ENCODE measurements around the gene SCML1. TPM values are rescaled to one million over a fixed set of nuclear protein-coding genes. Genes with fewer than 3 reads are reported as not detected.
A peak's percentile ranks its signal among the peaks of the same experiment; 100 is the strongest.

The SCML1 gene, protein sequence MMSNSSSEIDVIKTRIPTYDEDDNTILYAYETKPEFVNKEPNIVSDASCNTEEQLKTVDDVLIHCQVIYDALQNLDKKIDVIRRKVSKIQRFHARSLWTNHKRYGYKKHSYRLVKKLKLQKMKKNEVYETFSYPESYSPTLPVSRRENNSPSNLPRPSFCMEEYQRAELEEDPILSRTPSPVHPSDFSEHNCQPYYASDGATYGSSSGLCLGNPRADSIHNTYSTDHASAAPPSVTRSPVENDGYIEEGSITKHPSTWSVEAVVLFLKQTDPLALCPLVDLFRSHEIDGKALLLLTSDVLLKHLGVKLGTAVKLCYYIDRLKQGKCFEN
- total RNA-seq, result 1 to 10 TPM; 5.7 to 6.1 TPM

DNA sequence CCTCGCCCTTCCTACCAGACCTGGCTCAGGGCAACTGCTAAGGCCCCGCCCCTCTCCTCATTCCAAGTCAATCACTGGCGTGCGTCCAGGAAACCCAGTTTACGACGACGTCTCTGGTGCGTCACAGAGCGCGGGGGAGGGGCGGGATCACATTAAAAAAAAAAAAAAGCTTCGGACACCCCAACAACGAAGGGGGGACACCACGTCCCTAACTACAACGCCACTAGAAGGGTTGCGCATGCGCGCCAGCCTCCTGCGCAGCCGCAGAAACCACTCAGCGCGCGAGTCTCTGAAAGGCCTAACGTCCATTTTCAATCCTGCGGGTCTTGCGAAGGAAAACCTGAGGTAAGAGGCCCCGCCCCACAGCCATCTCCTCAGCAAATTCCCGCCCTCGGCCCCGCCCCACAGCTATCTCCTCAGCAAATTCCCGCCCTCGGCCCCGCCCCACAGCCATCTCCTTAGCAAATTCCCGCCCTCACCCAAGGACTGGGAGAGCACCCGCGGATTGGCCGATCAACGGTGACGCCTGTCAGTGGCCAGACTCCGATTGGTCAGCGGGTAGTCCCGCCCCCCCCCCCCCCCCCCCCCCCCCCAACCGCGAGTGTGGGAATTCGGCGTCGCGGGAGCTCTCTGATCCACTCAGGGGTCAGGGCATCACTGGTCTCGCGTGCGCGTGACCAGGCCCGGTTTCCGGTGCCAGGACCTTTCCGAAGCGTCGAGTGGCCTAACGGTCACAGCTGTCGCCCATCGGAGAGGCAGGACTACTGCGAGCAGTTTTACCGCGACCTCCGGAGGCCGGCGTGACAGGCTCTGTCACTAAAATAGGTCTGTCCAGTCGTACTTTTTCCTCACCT, at the start of gene SCML1:
Gene SCML1, plus strand, starts transcription at position 638 of the 854 bp plus-strand sequence. CDS start 6,694 bp downstream, outside the sequence.
- DNase-seq, result peak; percentile 93
- ChIA-PET POLR2A (no interaction called here), CTCF (interaction anchor here (0.9 kb wide), 1 partner anchor 146 kb away, joined by 3 read pairs; no protein-coding TSS in a partner anchor)
- H3K9me3 Mint-ChIP-seq (ENCODE audit: insufficient read depth), result no peaks in the 10 kb centered on the region
- ATAC-seq, result peak; percentile 83
- H3K27ac Mint-ChIP-seq, result peak within 1 kb of the TSS; percentile 82
- H3K27me3 Mint-ChIP-seq (ENCODE audit: low read depth), result peaks cover 19% of the 10 kb centered on the region
- no peaks in the 10 kb centered on the region for H3K36me3 Mint-ChIP-seq (ENCODE audit: low read depth)
- peak within 1 kb of the TSS; percentile 81 for H3K4me3 Mint-ChIP-seq
- peaks cover 28% of the 10 kb centered on the region for H3K4me1 Mint-ChIP-seq (ENCODE audit: low read depth)

DNA sequence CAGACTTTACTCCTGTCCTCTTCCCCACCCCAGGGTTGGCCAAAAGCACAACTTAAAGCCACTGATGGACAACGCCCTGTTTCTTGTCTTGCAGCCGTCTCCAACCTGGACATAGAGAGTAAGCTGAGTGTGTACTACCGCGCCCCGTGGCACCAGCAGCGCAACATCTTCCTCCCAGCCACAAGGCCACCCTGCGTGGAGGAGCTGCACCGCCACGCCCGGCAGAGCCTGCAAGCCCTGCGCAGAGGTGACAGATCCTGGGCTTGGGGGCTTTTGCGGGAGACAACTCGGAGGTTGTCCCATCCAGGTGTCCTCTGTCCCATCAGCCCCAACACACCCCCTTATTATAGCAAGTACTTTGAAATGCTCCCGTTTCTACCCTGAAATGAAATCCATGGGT, 49.6 kb upstream of the SCML1 start:
- CTCF ChIA-PET, result no interaction called here
- no peak for DNase-seq
- H3K27me3 Mint-ChIP-seq (ENCODE audit: low read depth), result no peaks in the 10 kb centered on the region
- no peak for ATAC-seq
- H3K27ac Mint-ChIP-seq, result no peak overlapping the region
- POLR2A ChIA-PET, result no interaction called here
- H3K4me1 Mint-ChIP-seq (ENCODE audit: low read depth), result peaks cover 17% of the 10 kb centered on the region
- no peak overlapping the region for H3K4me3 Mint-ChIP-seq
- no peaks in the 10 kb centered on the region for H3K9me3 Mint-ChIP-seq (ENCODE audit: insufficient read depth)
- no peaks in the 10 kb centered on the region for H3K36me3 Mint-ChIP-seq (ENCODE audit: low read depth)

DNA sequence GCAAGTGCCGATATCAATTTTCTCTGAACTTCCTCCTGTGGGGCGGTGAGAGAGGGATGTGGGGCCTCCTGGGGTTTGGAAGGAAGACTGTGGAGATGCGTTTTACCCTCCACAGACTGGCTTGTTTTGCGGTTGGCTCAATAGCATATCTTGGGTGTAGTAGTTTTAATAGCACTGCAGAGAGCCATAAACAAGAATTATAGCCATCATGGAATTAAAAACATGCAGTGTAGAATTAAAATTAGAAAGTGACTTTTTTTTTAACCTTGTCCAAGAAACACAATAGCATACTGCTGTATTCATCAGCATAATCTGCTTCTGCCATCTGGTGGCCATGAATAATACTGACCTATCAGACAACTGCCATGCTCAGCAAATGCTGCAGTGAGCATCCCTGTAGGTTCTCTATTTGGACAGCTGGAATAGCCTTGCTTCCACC, 47.3 kb upstream of the SCML1 start:
- no peaks in the 10 kb centered on the region for H3K36me3 Mint-ChIP-seq (ENCODE audit: low read depth)
- no peaks in the 10 kb centered on the region for H3K27me3 Mint-ChIP-seq (ENCODE audit: low read depth)
- no peaks in the 10 kb centered on the region for H3K9me3 Mint-ChIP-seq (ENCODE audit: insufficient read depth)
- peaks cover 3% of the 10 kb centered on the region for H3K4me1 Mint-ChIP-seq (ENCODE audit: low read depth)
- POLR2A ChIA-PET, result no interaction called here
- peak; percentile 71 for ATAC-seq
- DNase-seq, result peak; percentile 52
- H3K4me3 Mint-ChIP-seq, result no peak overlapping the region
- no peak overlapping the region for H3K27ac Mint-ChIP-seq
- CTCF ChIA-PET, result interaction anchor here (0.9 to 1.2 kb wide), 4 partner anchors 30 to 446 kb away, joined by 3 to 9 read pairs (median 4); no protein-coding TSS in a partner anchor

DNA sequence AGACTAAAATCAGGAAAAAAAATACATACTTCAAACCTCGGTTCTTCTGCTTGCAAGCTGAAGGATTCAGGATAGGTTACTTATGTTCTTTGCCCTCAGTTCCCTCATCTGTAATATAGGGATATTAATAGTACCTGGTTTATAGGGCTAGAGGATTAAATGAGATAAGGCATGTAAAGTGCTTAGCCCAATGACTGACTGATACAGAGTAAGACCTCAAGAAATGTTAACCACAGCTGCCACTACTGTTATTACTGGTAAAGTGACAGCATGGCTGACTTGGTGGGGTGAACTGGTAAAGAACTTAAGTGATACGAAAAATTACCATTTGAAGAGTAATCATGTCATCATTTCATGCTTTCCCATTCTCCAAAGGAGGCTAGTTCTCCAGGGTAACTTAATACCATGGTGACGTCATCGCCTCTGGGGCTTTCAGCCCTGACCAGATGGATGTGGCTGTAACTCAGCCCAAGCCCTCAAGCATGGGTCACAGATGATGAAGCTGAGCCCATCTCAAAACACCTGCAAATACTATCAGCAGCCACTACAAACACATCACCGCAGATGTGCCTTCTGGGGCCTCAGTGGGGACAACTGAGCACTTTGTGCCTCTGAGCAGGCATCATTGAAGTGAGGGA, 44.5 kb upstream of the SCML1 start:
- ATAC-seq (no peak), DNase-seq (no peak)
- POLR2A ChIA-PET, result no interaction called here
- no peaks in the 10 kb centered on the region for H3K36me3 Mint-ChIP-seq (ENCODE audit: low read depth)
- peaks cover 3% of the 10 kb centered on the region for H3K4me1 Mint-ChIP-seq (ENCODE audit: low read depth)
- no peaks in the 10 kb centered on the region for H3K9me3 Mint-ChIP-seq (ENCODE audit: insufficient read depth)
- CTCF ChIA-PET, result no interaction called here
- H3K27ac Mint-ChIP-seq, result no peak overlapping the region
- H3K4me3 Mint-ChIP-seq, result no peak overlapping the region
- no peaks in the 10 kb centered on the region for H3K27me3 Mint-ChIP-seq (ENCODE audit: low read depth)

DNA sequence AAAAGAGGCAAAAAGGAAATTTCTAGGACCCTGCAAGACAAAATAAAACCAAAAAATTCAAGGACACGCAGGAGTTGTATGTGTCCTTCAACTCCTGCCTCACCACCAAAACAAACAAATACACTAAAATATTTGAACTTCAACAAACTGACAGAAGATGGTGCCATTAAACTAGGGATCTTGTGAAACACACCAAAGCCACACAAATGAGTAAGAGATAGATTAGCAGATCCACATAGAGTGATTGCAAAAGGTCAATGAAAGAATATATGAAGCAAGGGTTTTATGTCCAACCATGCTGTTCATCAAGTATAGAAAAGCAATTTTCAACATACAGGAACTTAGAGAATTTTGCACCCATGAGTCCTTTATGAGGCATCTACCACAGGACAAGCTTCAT, 40.1 kb upstream of the SCML1 start:
- CTCF ChIA-PET, result no interaction called here
- POLR2A ChIA-PET, result no interaction called here

DNA sequence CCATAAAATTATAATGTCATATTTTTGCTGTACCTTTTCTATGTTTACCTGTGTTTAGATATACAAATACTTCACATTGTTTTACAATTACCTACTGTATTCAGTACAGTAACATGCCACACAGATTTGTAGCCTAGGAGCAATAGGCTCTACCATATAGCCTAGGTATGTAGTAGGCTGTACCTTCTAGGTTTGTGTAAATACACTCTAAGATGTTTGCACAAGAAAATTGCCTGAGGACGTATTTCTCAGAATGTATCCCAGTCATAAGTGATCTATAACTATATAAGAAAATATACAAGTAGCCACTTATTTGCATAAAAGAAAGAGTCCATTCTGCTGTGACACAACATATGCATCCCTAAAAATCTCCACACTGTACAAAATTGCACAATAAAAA, 36.3 kb upstream of the SCML1 start:
- CTCF ChIA-PET, result no interaction called here
- Mint-ChIP-seq H3K4me1 (ENCODE audit: low read depth) (no peaks in the 10 kb centered on the region), H3K27me3 (ENCODE audit: low read depth) (no peaks in the 10 kb centered on the region), H3K36me3 (ENCODE audit: low read depth) (no peaks in the 10 kb centered on the region), H3K4me3 (no peak overlapping the region), H3K27ac (no peak overlapping the region), H3K9me3 (ENCODE audit: insufficient read depth) (no peaks in the 10 kb centered on the region)
- POLR2A ChIA-PET, result no interaction called here
- DNase-seq (no peak), ATAC-seq (no peak)

More for the DNA sequence above, 40.1 kb upstream of the SCML1 start:
- Mint-ChIP-seq H3K4me3 (no peak overlapping the region), H3K4me1 (ENCODE audit: low read depth) (no peaks in the 10 kb centered on the region), H3K36me3 (ENCODE audit: low read depth) (no peaks in the 10 kb centered on the region), H3K27ac (no peak overlapping the region), H3K27me3 (ENCODE audit: low read depth) (no peaks in the 10 kb centered on the region), H3K9me3 (ENCODE audit: insufficient read depth) (no peaks in the 10 kb centered on the region)
- ATAC-seq (no peak), DNase-seq (no peak)

DNA sequence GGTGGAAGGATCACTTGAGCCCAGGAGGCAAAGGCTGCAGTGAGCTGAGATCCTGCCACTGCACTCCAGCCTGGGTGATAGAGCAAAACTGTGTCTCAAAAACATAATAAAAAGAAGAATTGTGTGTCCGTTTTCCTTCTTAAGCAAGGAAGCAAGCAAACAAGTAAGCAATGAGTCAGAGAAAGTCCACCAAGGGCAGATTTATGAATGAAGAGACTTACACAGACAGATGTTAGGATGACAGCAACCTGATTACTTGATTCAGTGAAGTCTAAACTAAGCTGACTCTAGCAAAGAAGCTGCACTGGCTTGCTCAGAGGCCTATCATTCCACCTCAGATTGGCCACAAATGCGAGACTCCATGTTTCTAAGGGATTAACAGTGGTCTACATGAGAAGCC, 34.1 kb upstream of the SCML1 start:
- no peaks in the 10 kb centered on the region for H3K27me3 Mint-ChIP-seq (ENCODE audit: low read depth)
- DNase-seq, result no peak
- H3K27ac Mint-ChIP-seq, result no peak overlapping the region
- ChIA-PET CTCF (no interaction called here), POLR2A (no interaction called here)
- no peak overlapping the region for H3K4me3 Mint-ChIP-seq
- no peaks in the 10 kb centered on the region for H3K4me1 Mint-ChIP-seq (ENCODE audit: low read depth)
- H3K9me3 Mint-ChIP-seq (ENCODE audit: insufficient read depth), result no peaks in the 10 kb centered on the region
- no peak for ATAC-seq
- H3K36me3 Mint-ChIP-seq (ENCODE audit: low read depth), result no peaks in the 10 kb centered on the region

DNA sequence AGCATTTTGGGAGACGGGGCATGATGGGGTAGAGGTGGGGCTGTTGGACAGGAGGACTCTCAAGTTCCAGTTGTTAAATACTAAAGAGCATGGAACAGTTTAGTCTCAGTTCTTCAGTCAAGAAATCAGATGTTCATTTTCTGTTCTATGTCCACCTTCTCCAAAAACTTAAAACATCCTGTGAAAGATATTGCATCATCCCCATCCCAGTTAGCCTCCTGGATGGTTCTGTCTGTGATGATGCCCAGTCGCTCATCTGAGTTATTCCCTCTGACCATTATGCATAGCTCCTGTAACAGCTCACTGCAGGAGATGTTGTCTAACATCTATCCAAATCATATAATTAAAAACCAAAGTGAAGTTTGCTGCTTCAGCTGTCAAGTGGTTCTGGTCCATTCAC, 32.1 kb upstream of the SCML1 start:
- Mint-ChIP-seq H3K4me1 (ENCODE audit: low read depth) (no peaks in the 10 kb centered on the region), H3K4me3 (no peak overlapping the region), H3K27me3 (ENCODE audit: low read depth) (no peaks in the 10 kb centered on the region), H3K9me3 (ENCODE audit: insufficient read depth) (no peaks in the 10 kb centered on the region), H3K36me3 (ENCODE audit: low read depth) (no peaks in the 10 kb centered on the region), H3K27ac (no peak overlapping the region)
- CTCF ChIA-PET, result no interaction called here
- ATAC-seq, result no peak
- POLR2A ChIA-PET, result interaction anchor here (0.6 kb wide), 1 partner anchor 149 kb away, joined by 3 read pairs; no protein-coding TSS in a partner anchor
- DNase-seq, result no peak

DNA sequence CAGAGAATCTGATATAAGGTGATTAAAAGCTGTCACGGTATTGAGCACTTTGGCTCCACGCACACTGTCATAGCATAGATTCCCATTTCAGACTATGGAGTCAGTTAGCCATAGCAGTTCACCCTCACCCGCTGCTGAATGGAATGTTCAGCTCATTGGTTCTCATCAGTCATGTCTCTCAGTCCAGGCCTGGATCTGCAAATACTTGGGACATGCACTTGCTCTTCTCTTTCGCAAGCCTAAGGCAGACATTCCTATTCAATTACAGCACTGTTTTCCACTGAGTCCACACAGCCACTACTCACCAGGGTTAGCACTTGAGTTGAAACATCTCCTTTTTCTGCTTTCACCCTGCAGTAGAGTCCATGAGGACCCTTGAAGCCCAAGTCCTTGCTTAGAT, 30.6 kb upstream of the SCML1 start:
- ChIA-PET CTCF (no interaction called here), POLR2A (no interaction called here)
- ATAC-seq (no peak), DNase-seq (no peak)
- Mint-ChIP-seq H3K4me1 (ENCODE audit: low read depth) (no peaks in the 10 kb centered on the region), H3K27ac (no peak overlapping the region), H3K9me3 (ENCODE audit: insufficient read depth) (no peaks in the 10 kb centered on the region), H3K36me3 (ENCODE audit: low read depth) (no peaks in the 10 kb centered on the region), H3K4me3 (no peak overlapping the region), H3K27me3 (ENCODE audit: low read depth) (no peaks in the 10 kb centered on the region)

DNA sequence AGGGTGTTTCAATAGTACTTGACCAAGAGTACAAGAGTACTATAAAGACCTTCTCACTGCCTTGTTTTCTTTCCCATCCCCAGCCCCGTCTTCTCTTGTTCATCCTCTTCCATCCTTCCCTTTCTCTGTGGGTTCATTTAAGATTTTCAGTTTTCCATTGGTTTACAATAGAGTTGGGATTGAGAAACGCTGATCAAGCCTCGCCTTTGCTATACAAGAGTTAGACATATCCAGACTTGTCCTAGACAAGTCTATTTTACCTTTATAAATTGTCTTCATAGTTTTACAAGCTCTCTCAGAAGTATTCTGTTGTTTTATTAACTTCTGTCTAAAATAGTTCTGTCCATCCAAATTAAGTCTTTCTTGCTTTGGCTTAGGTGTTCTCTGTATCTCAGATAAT, 29.6 kb upstream of the SCML1 start:
- DNase-seq (no peak), ATAC-seq (no peak)
- Mint-ChIP-seq H3K27ac (no peak overlapping the region), H3K9me3 (ENCODE audit: insufficient read depth) (no peaks in the 10 kb centered on the region), H3K36me3 (ENCODE audit: low read depth) (no peaks in the 10 kb centered on the region), H3K4me3 (no peak overlapping the region), H3K27me3 (ENCODE audit: low read depth) (no peaks in the 10 kb centered on the region), H3K4me1 (ENCODE audit: low read depth) (no peaks in the 10 kb centered on the region)
- POLR2A ChIA-PET, result no interaction called here
- CTCF ChIA-PET, result no interaction called here

DNA sequence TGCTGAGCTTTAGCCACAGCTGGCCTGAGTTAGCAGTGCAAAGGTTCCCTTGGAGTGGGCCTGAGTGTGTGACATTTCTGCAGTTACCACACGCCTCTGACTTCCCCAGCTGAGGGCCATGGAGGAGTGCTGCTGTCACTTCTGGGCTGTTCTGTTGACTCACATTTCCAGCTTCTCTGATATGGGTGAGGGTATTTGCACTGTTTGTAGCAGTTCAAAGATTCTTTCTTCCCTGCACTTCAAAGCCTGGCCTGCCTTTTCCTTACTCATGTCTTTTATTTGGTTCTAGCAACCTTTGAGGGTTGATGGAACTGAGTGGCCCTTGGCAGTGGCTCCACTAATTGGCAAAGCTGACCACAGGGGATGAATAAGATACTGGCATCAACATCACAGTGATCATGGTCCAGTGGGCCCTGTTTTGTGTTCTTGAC, 26.4 kb upstream of the SCML1 start:
- DNase-seq, result no peak
- ChIA-PET CTCF (no interaction called here), POLR2A (no interaction called here)
- ATAC-seq, result no peak
- Mint-ChIP-seq H3K9me3 (ENCODE audit: insufficient read depth) (no peaks in the 10 kb centered on the region), H3K4me1 (ENCODE audit: low read depth) (no peaks in the 10 kb centered on the region), H3K4me3 (no peak overlapping the region), H3K36me3 (ENCODE audit: low read depth) (no peaks in the 10 kb centered on the region), H3K27me3 (ENCODE audit: low read depth) (no peaks in the 10 kb centered on the region), H3K27ac (no peak overlapping the region)

DNA sequence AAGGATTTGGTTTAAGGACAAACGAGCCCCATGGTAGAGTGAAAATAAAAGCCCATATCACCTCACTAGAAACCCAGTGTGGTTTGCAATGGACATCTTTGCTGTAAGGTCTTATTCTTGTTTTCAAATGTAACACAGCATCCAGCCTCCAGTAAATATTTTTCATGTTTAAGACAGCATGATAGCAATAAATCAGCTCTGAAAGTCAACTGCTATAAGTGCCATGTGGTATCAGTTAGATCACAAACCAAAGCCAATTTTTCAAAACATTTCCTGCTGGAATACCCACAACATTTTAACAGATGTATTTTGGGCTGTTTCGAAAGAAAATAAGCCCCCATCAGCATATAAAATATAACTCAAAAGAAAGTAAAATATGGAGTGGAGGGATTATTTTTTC, 24.0 kb upstream of the SCML1 start:
- H3K4me1 Mint-ChIP-seq (ENCODE audit: low read depth), result no peaks in the 10 kb centered on the region
- no peak overlapping the region for H3K27ac Mint-ChIP-seq
- POLR2A ChIA-PET, result no interaction called here
- H3K4me3 Mint-ChIP-seq, result no peak overlapping the region
- no peaks in the 10 kb centered on the region for H3K27me3 Mint-ChIP-seq (ENCODE audit: low read depth)
- CTCF ChIA-PET, result no interaction called here
- no peaks in the 10 kb centered on the region for H3K9me3 Mint-ChIP-seq (ENCODE audit: insufficient read depth)
- DNase-seq (no peak), ATAC-seq (no peak)
- no peaks in the 10 kb centered on the region for H3K36me3 Mint-ChIP-seq (ENCODE audit: low read depth)
